RWPE1 (cell line): ENCODE data around the gene VPREB3.

ENCODE experiments used
- CTCF ChIA-PET: fragments of 350-600 bp; sonication (Branson Sonifier 250); formaldehyde crosslinking; extraction: SDS; loops from one replicate; lab custom pipeline; 2021; lab: Yijun Ruan, JAX
- POLR2A ChIA-PET: fragments of 400-600 bp; formaldehyde crosslinking; extraction: SDS; loops from one replicate; lab custom pipeline; 2020; ENCODE audit warnings: antibody characterized with exemption; ENCODE audit not compliant: low non-redundant PET; lab: Yijun Ruan, JAX
- DNase-seq: peaks from one replicate; pipeline ENCODE4 v3.0.0; 2012; ENCODE audit warnings: low spot score
- H3K27ac ChIP-seq: fragments of 450-650 bp; 2 replicates; pipeline ENCODE4 v1.5.1; 2017
- TF ChIP-seq, protein P1 (sequence below): fragments of 450-650 bp; conservative IDR thresholded peaks from 2 replicates; pipeline ENCODE4 v1.5.1; 2017; ENCODE audit warnings: low read depth, mild to moderate bottlenecking

The VPREB3 gene

DNA sequence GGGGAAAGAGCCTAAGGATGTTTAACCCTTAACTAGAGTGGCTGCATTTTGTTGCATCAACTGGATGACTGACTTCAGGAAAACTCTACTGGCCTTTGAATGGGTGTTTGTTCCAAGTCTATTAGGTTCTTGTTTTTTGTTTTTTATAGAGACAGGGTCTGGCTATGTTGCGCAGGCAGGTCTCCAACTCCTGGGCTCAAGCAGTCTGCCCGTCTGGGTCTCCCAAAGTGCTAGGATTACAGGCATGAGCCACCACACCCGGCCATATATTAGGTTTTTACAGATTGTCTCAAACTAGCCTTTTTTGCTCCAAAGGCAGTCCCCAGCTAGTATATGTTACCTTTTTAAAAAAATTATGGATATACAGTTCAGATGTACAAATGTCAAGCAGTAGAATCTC is 33.7 kb upstream of the VPREB3 start:
- DNase-seq, result no peak
- CTCF ChIA-PET, result no interaction called here
- POLR2A ChIA-PET, result no interaction called here
- H3K27ac ChIP-seq, result peak overlapping the region; percentile 98; the same call in 1 of the 2 replicates
- TF ChIP-seq, protein P1, sequence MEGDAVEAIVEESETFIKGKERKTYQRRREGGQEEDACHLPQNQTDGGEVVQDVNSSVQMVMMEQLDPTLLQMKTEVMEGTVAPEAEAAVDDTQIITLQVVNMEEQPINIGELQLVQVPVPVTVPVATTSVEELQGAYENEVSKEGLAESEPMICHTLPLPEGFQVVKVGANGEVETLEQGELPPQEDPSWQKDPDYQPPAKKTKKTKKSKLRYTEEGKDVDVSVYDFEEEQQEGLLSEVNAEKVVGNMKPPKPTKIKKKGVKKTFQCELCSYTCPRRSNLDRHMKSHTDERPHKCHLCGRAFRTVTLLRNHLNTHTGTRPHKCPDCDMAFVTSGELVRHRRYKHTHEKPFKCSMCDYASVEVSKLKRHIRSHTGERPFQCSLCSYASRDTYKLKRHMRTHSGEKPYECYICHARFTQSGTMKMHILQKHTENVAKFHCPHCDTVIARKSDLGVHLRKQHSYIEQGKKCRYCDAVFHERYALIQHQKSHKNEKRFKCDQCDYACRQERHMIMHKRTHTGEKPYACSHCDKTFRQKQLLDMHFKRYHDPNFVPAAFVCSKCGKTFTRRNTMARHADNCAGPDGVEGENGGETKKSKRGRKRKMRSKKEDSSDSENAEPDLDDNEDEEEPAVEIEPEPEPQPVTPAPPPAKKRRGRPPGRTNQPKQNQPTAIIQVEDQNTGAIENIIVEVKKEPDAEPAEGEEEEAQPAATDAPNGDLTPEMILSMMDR, result no peak

DNA sequence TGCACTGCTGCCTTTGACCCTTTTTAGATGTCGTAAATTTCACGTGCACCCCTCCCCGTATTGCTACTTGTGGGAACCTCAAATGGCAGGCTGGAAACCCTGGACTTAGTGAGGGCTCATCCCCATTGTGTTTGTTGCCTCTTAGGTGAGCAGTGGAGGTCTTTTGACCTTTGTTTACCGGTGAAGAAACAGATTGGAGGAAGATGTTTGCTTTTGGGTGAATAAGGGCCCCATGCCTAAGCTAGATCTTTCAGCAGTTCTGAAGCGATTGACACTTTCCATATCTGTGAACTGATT is 33.3 kb upstream of the VPREB3 start:
- H3K27ac ChIP-seq, result peak overlapping the region; percentile 98
- no peak for DNase-seq
- POLR2A ChIA-PET, result no interaction called here
- CTCF ChIA-PET, result no interaction called here
- TF ChIP-seq, protein P1, result no peak

DNA sequence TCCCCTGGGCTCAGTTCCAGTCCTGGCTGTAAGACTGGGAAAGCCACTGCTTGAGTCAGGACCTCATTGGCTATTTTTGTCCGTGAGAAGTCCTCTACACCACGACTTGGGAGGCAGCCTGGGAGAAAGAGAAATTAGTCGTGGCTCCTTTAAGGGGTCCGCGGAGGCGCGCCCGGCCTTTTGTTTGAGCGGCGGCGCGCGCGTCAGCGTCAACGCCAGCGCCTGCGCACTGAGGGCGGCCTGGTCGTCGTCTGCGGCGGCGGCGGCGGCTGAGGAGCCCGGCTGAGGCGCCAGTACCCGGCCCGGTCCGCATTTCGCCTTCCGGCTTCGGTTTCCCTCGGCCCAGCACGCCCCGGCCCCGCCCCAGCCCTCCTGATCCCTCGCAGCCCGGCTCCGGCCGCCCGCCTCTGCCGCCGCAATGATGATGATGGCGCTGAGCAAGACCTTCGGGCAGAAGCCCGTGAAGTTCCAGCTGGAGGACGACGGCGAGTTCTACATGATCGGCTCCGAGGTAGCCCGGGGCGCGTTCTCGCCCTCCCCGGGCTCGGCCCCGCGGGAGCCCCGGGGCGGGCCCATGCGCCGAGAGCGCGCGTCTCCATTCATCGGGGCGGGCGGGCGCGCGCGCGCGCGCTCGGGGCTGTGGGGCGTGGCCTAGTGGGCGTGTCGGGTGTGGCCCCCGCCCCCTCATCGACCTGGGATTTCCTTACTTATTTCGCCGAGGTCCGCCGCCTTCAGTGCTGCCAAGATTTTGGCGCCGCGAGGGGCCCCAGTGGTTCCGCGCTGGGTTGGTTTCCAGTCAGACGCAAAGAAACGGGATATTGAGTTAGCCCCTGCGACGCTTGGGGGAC is 32.8 kb upstream of the VPREB3 start, which contains the start of gene SMARCB1:
SMARCB1 (plus strand) TSS at position 215 of the 848 bp plus-strand sequence; CDS start at position 419, 204 bp downstream.
- TF ChIP-seq, protein P1, result no peak
- peak within 1 kb of the TSS; percentile 98 for H3K27ac ChIP-seq
- ChIA-PET CTCF (interaction anchor here (1.1 kb wide), 1 partner anchor 23 kb away, joined by 3 read pairs; no protein-coding TSS in a partner anchor), POLR2A (no interaction called here)
- peak; percentile 92 for DNase-seq

DNA sequence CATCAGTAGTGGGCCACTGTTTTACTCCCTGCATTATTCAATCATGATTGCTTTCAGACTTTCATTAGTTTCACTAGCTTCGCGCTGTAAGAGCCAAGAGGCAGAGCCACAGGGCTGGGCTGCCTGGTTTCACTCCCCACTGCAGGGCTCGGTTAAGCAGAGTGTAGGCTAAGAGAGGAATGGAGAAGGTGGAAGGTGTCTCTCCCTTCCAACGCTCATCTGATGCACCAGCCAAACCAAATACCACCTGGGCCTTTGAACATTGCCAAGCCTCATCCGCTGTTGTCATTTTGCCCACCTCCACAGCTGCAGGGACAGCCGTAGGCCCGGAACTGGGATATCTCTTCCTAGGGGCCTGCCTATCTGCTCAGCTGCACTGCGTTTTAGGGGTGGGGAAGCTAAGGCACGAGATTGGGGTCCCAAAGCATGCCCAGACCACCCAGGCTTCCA is 32.1 kb upstream of the VPREB3 start:
- POLR2A ChIA-PET, result no interaction called here
- H3K27ac ChIP-seq, result peak overlapping the region; percentile 98
- DNase-seq, result no peak
- CTCF ChIA-PET, result interaction anchor here (1.1 kb wide), 1 partner anchor 22 kb away, joined by 3 read pairs; no protein-coding TSS in a partner anchor
- TF ChIP-seq, protein P1, result no peak

DNA sequence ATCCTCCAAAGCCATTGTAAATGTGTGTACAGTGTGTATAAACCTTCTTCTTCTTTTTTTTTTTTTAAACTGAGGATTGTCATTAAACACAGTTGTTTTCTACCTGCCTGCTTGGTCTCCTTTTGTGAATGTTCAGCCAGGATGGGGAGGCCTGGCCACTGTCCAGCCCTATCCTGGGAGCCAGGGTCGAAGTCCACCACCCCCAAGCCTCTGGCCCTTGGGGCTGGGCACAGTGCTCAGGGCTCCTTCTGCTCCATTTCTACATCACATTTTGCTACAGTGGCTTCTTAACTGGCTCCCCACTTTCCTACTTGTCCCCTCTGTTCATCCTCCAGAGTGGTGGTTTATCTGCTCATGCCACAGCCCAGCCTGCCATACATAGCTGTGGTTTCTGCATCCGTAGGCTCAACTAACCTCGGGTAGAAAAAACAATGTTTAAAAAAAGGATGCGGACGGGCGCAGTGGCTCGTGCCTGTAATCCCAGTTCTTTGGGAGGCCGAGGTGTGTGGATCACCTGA is 30.0 kb upstream of the VPREB3 start:
- no peak for DNase-seq
- H3K27ac ChIP-seq, result peak overlapping the region; percentile 23; the same call in 1 of the 2 replicates
- TF ChIP-seq, protein P1, result no peak
- ChIA-PET POLR2A (no interaction called here), CTCF (no interaction called here)

DNA sequence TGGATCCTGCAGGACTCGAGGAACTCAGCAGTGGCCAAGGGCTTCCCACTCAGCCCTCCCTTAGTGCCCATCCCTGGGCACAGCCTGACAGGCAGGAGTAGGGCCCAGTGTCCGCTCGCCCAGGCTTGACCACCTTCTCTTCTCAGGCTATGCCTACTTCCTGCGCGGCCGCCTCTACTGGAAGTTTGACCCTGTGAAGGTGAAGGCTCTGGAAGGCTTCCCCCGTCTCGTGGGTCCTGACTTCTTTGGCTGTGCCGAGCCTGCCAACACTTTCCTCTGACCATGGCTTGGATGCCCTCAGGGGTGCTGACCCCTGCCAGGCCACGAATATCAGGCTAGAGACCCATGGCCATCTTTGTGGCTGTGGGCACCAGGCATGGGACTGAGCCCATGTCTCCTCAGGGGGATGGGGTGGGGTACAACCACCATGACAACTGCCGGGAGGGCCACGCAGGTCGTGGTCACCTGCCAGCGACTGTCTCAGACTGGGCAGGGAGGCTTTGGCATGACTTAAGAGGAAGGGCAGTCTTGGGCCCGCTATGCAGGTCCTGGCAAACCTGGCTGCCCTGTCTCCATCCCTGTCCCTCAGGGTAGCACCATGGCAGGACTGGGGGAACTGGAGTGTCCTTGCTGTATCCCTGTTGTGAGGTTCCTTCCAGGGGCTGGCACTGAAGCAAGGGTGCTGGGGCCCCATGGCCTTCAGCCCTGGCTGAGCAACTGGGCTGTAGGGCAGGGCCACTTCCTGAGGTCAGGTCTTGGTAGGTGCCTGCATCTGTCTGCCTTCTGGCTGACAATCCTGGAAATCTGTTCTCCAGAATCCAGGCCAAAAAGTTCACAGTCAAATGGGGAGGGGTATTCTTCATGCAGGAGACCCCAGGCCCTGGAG is 29.3 kb upstream of the VPREB3 start:
- H3K27ac ChIP-seq, result peak overlapping the region; percentile 23
- ChIA-PET POLR2A (no interaction called here), CTCF (no interaction called here)
- DNase-seq, result no peak
- TF ChIP-seq, protein P1, result no peak
